Liver (tissue), 9 donors: ENCODE results near the gene DNM1L. TPM values are rescaled to one million over a fixed set of nuclear protein-coding genes. Genes with fewer than 3 reads are reported as not detected.

Experiments
- DNase-seq: peaks from one replicate; pipeline ENCODE4 v3.0.0-alpha.2; 2017; ENCODE audit warnings: low spot score
- H3K27ac ChIP-seq, 2 donors: one replicate each; pipeline ENCODE4 v1.7.0; 2013; ENCODE audit warnings: inconsistent platforms in 2 of 2, low read length in 2 of 2, control low read depth in 1 of 2, low read depth in 1 of 2, mild to moderate bottlenecking in 1 of 2
- H3K27me3 ChIP-seq, 4 donors: one replicate each; pipeline versions ENCODE4 v1.6.1 to v1.7.0; 2013; ENCODE audit warnings: low read length in 3 of 4, inconsistent platforms in 1 of 4, mild to moderate bottlenecking in 1 of 4, moderate library complexity in 1 of 4; ENCODE audit not compliant: control insufficient read depth in 4 of 4, insufficient read depth in 4 of 4
- H3K36me3 ChIP-seq, 4 donors: one replicate each; pipeline versions ENCODE4 v1.6.1 to v1.7.0; 2013; ENCODE audit warnings: low read length in 3 of 4, mild to moderate bottlenecking in 3 of 4, low read depth in 1 of 4, moderate library complexity in 1 of 4; ENCODE audit not compliant: control insufficient read depth in 4 of 4, insufficient read depth in 3 of 4
- H3K4me1 ChIP-seq, 4 donors: one replicate each; pipeline versions ENCODE4 v1.6.1 to v1.7.0; 2013; ENCODE audit warnings: low read length in 3 of 4, mild to moderate bottlenecking in 3 of 4, moderate library complexity in 1 of 4; ENCODE audit not compliant: control insufficient read depth in 4 of 4, insufficient read depth in 4 of 4
- H3K4me3 ChIP-seq, 3 donors: one replicate each; pipeline versions ENCODE4 v1.6.1 to v1.7.0; 2013; ENCODE audit warnings: low read length in 3 of 3, control low read depth in 1 of 3, low read depth in 1 of 3, mild to moderate bottlenecking in 1 of 3
- H3K9ac ChIP-seq, 2 donors: one replicate each; pipeline ENCODE4 v1.7.0; 2013; ENCODE audit warnings: low read length in 2 of 2, mild to moderate bottlenecking in 2 of 2, moderate library complexity in 2 of 2, control low read depth in 1 of 2, low read depth in 1 of 2
- H3K9me3 ChIP-seq, 4 donors: one replicate each; pipeline versions ENCODE4 v1.6.1 to v1.7.0; 2013; ENCODE audit warnings: low read length in 3 of 4; ENCODE audit not compliant: control insufficient read depth in 4 of 4
- ATF3 ChIP-seq: IDR thresholded peaks from 2 replicates; pipeline ENCODE4 v1.6.1; 2016; ENCODE audit warnings: antibody characterized with exemption
- CTCF ChIP-seq: fragments of 150-350 bp; IDR thresholded peaks from 2 replicates; pipeline ENCODE4 v1.5.1; 2017; ENCODE audit warnings: improper control_type of control experiment, low read depth, low read length; ENCODE audit not compliant: missing input control
- EGR1 ChIP-seq, 2 donors: IDR thresholded peaks; 2 replicates each; pipeline ENCODE4 v1.6.1; 2016 to 2018; ENCODE audit warnings: antibody characterized with exemption in 2 of 2, low read depth in 2 of 2
- FOXA1 ChIP-seq: IDR thresholded peaks from 2 replicates; pipeline ENCODE4 v1.6.1; 2016; ENCODE audit warnings: antibody characterized with exemption
- FOXA2 ChIP-seq: IDR thresholded peaks from 2 replicates; pipeline ENCODE4 v1.6.1; 2016; ENCODE audit warnings: antibody characterized with exemption
- GABPA ChIP-seq, 2 donors: IDR thresholded peaks in 1 of 2; conservative IDR thresholded peaks in 1 of 2; 2 replicates each; pipeline ENCODE4 v1.6.1; 2016; ENCODE audit warnings: antibody characterized with exemption in 2 of 2, mild to moderate bottlenecking in 1 of 2, moderate library complexity in 1 of 2
- HNF4A ChIP-seq, 2 donors: conservative IDR thresholded peaks; 2 replicates each; pipeline ENCODE4 v1.6.1; 2016; ENCODE audit warnings: antibody characterized with exemption in 2 of 2, mild to moderate bottlenecking in 2 of 2
- NR2F2 ChIP-seq: IDR thresholded peaks from 2 replicates; pipeline ENCODE4 v1.6.1; 2016; ENCODE audit warnings: antibody characterized with exemption
- RAD21 ChIP-seq, 2 donors: IDR thresholded peaks; 2 replicates each; pipeline ENCODE4 v1.6.1; 2016; ENCODE audit warnings: antibody characterized with exemption in 2 of 2, mild to moderate bottlenecking in 2 of 2
- REST ChIP-seq: IDR thresholded peaks from 2 replicates; pipeline ENCODE4 v1.6.1; 2016; ENCODE audit warnings: antibody characterized with exemption, mild to moderate bottlenecking
- RXRA ChIP-seq, 2 donors: IDR thresholded peaks; 2 replicates each; pipeline ENCODE4 v1.6.1; 2017 to 2018; ENCODE audit warnings: antibody characterized with exemption in 2 of 2, mild to moderate bottlenecking in 1 of 2
- SP1 ChIP-seq: IDR thresholded peaks from 2 replicates; pipeline ENCODE4 v1.6.1; 2018; ENCODE audit warnings: antibody characterized with exemption, mild to moderate bottlenecking
- TAF1 ChIP-seq: conservative IDR thresholded peaks from 2 replicates; pipeline ENCODE4 v1.6.1; 2016; ENCODE audit warnings: antibody characterized with exemption, mild to moderate bottlenecking
- YY1 ChIP-seq: IDR thresholded peaks from 2 replicates; pipeline ENCODE4 v1.6.1; 2016; ENCODE audit warnings: antibody characterized with exemption, mild to moderate bottlenecking
- ZBTB33 ChIP-seq: IDR thresholded peaks from 2 replicates; pipeline ENCODE4 v1.6.1; 2016; ENCODE audit warnings: antibody characterized with exemption
- WGBS: extraction: QIAGEN DNeasy Blood & Tissue Kit; methylation state at CpG from one replicate; pipeline ENCODE4 v1.1.7; 2013; 5-methylcytosine and 5-hydroxymethylcytosine counted together
- polyA plus RNA-seq, 2 donors: library from polyadenylated mRNA; stranded (reverse) in 1 of 2; unstranded in 1 of 2; fragments of 200-250 nt in 1 of 2; fragments of >200 nt in 1 of 2; fragmentation: Nextera tagmentation in 1 of 2; extraction: Ambion mirVana in 1 of 2; gene quantifications; one replicate each; pipeline versions ENCODE4 v1.2.1 to v1.2.3, GENCODE V29; 2013 to 2015
- total RNA-seq, 2 donors: library from RNA; depleted of rRNA; stranded (reverse); fragments of >200 nt; gene quantifications; one replicate each; pipeline ENCODE4 v1.2.3, GENCODE V29; 2014
- donor health status: healthy.
- donor health status: healthy.
- donor health status: healthy.
- donor health status: healthy.
- donor health status: healthy.

Gene DNM1L
- total and polyA plus RNA-seq, 4 donors, result 9.5 to 33.9 (median 17.1) TPM

GRCh38 chr12:32671930-32672780 lies 6.9 kb upstream of the DNM1L start (continued):
- peak in 1 of 2 donors; percentile 22 for TF ChIP-seq HNF4A (conservative IDR thresholded peaks at IDR 0.05)
- no peak for TF ChIP-seq SP1
- TF ChIP-seq RAD21 (IDR thresholded peaks at IDR 0.05), result peak; percentile 83 to 84
- no peak for TF ChIP-seq TAF1
- TF ChIP-seq REST, result no peak
- no peak for TF ChIP-seq FOXA2

GRCh38 chr12:32679920-32680237 lies 778 bp downstream of the DNM1L start:
- WGBS, result under 1% methylated on average over 14 of the region's 14 CpGs
- H3K4me1 ChIP-seq, result peaks cover 0 to 9% (median 6%) of the 10 kb centered on the region in 4 donors
- peak overlapping the region; percentile 82 to 92 for H3K27ac ChIP-seq
- peak overlapping the region; percentile 92 to 99 (median 94) for H3K4me3 ChIP-seq
- H3K27me3 ChIP-seq, result no peaks in the 10 kb centered on the region
- peak overlapping the region; percentile 96 to 99 for H3K9ac ChIP-seq
- H3K9me3 ChIP-seq, result no peaks in the 10 kb centered on the region
- no peak for TF ChIP-seq YY1
- no peak for TF ChIP-seq EGR1 (IDR thresholded peaks at IDR 0.05; ENCODE audit: low read depth in 2 of 2)
- no peak for TF ChIP-seq FOXA1
- TF ChIP-seq REST, result no peak
- TF ChIP-seq ATF3, result no peak
- no peak for TF ChIP-seq HNF4A (conservative IDR thresholded peaks at IDR 0.05)
- TF ChIP-seq SP1, result no peak
- no peak for TF ChIP-seq RAD21 (IDR thresholded peaks at IDR 0.05)
- TF ChIP-seq GABPA (IDR thresholded peaks at IDR 0.05 in 1 of 2, conservative IDR thresholded peaks at IDR 0.05 in 1 of 2), result no peak
- no peak for TF ChIP-seq CTCF
- no peak for TF ChIP-seq RXRA (IDR thresholded peaks at IDR 0.05)
- no peak for TF ChIP-seq NR2F2
- no peak for TF ChIP-seq TAF1
- TF ChIP-seq ZBTB33, result no peak
- DNase-seq, result no peak
- peaks cover 0 to 3% (median 0%) of the 10 kb centered on the region in 4 donors for H3K36me3 ChIP-seq
